ENCODE results near the gene CNTNAP2. TPM values are rescaled to one million over a fixed set of nuclear protein-coding genes. Genes with fewer than 3 reads are reported as not detected.
"Not testable (repeated sequence)": the region's sequence is repeated elsewhere in the genome, so short reads cannot be mapped to it uniquely, and the experiment has no call there.

CNTNAP2 gene
- total RNA-seq, 1 experiment from 2014 or later: not detected

DNA sequence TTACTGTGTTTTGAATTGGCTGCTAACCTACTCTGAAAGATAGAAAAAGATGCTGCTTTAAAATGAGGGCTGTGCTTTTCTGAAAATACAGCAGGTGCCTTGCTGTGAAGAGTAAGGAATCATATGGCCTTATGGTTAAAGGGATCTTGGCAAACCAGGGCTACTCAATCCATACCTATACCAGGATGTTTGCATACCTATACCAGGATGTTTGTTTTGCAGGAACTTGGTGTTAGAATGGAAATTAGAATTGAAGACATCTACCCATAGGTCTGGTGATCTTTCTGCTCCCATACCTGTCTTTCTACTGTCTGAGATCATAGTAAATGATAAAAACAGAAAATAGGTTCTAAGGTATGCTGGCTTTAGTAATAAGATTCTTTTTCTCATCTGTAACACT lies 2273.8 kb downstream of the CNTNAP2 start:
- no peak for DNase-seq (ENCODE audit: low spot score)
- in situ Hi-C loops (cut with HindIII; ENCODE audit: low sequenced_read_pairs): no loop called here

DNA sequence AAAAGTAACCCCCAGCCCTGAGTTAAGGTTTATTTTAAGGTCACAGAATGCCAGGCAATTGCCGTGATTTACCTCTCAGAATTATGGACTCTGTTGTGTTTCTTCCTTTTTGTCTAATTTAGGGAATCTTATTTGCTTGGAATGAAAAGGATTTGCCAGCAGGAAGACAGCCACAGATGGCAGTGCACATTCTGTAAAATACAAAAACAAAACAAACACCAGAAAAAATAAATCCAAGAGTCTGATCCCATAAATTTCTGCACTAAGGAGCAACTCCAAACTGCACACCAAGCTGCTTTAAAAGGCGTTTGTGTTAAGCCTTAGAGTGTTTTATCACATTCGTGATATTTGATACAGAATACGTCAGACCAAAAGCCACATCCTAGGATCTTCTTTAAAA lies 2275.0 kb downstream of the CNTNAP2 start:
- peak; percentile 13 for DNase-seq (ENCODE audit: low spot score)
- in situ Hi-C loops (cut with HindIII; ENCODE audit: low sequenced_read_pairs): no loop called here

- DNase-seq (ENCODE audit: low spot score): no peak
- in situ Hi-C loops (cut with HindIII; ENCODE audit: low sequenced_read_pairs): no loop called here
Observed at GRCh38 chr7:148394582-148394981, 2278.0 kb downstream of the CNTNAP2 start.

DNA sequence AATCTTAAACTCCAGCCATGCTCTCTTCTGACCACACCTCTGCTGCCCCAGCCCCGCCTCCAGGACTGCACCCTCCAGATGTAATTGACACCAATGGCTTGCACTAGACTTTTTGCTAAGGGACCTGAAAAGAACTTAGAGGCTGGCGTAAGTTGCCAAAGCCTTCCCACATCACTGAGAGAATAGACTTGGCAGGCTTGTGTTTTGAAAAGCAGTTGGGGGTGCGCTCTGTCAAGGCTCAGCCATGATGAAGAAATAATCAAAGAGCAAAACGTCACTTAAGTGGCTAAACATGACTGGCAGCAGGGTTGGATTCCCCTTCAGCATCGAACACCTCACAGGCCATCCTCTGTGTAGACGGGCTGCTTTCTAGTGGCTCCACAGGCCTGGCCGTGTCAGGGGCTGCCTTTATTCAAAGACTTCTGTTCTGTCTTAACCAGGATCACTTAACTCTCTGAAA lies 2278.8 kb downstream of the CNTNAP2 start:
- DNase-seq (ENCODE audit: low spot score): no peak
- in situ Hi-C loops (cut with HindIII; ENCODE audit: low sequenced_read_pairs): no loop called here

DNA sequence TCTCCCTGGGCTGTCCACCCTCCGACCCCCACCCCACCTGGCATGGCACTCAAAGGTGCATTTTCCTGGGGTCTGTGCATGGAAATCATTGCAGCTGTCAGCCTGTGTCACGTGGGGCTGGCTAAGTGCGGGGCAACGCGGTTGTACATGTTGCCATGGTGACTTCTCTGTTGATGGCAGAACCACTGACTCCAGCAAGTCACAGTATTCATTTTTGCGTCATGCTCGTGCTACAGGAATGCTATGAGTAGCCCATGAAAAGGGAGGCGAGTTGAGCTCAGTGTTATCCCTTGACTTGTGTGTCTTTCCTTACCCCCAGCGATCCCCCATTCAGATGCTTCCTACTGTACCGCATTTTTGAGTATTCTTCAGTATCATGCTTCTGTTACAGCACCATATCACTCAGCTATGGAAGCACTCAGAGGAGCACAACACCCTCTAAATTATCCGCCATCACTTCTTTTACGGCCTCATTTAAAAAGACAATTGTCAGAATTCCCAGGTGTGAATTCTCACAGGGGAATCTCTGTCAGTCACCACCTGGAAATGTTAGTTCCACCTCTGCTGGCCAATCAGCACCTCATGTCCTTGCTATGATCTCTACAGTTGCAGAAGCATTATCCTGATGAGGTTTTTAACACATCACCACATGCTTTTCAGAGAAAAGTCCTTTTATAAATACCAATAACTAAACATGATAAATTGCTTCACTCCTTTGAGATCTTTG lies 2279.6 kb downstream of the CNTNAP2 start:
- no peak for DNase-seq (ENCODE audit: low spot score)
- in situ Hi-C loops (cut with HindIII; ENCODE audit: low sequenced_read_pairs): no loop called here

DNA sequence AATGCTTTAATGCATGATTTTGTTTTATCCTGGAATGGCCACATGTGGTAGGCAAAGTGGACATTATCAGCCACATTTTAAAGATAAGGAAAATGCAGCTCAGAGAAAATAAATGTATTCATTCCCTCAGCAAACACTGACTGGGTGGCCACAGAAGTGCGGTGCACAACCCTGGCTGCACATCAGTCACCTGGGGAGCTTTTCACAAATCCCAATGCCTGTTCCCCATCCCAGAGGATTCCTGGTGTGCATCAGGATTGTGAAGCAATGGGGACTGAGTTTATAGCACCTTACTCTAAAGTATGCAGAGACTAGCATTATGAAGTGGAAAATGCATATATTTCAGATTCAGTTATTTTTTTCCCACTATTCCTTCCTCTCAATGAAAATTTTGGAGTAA lies 2280.5 kb downstream of the CNTNAP2 start:
- in situ Hi-C loops (cut with HindIII; ENCODE audit: low sequenced_read_pairs): no loop called here

GRCh38 chr7:148397551-148397950 lies 2280.9 kb downstream of the CNTNAP2 start:
- DNase-seq (ENCODE audit: low spot score): no peak
- in situ Hi-C loops (cut with HindIII; ENCODE audit: low sequenced_read_pairs): no loop called here

More for the DNA sequence above, 2280.5 kb downstream of the CNTNAP2 start:
- no peak for DNase-seq (ENCODE audit: low spot score)

- in situ Hi-C loops (cut with HindIII; ENCODE audit: low sequenced_read_pairs): no loop called here
- DNase-seq (ENCODE audit: low spot score): no peak
Observed at GRCh38 chr7:148397985-148398384, 2281.4 kb downstream of the CNTNAP2 start.

- no peak for DNase-seq (ENCODE audit: low spot score)
- in situ Hi-C loops (cut with HindIII; ENCODE audit: low sequenced_read_pairs): no loop called here
Observed at GRCh38 chr7:148398844-148399365, 2282.3 kb downstream of the CNTNAP2 start.

- in situ Hi-C loops (cut with HindIII; ENCODE audit: low sequenced_read_pairs): no loop called here
- DNase-seq (ENCODE audit: low spot score): no peak
Observed at GRCh38 chr7:148400101-148400500, 2283.5 kb downstream of the CNTNAP2 start.

- DNase-seq (ENCODE audit: low spot score): no peak
- in situ Hi-C loops (cut with HindIII; ENCODE audit: low sequenced_read_pairs): no loop called here
Observed at GRCh38 chr7:148402159-148402558, 2285.6 kb downstream of the CNTNAP2 start.

- DNase-seq (ENCODE audit: low spot score): no peak
- in situ Hi-C loops (cut with HindIII; ENCODE audit: low sequenced_read_pairs): no loop called here
Observed at GRCh38 chr7:148403466-148403993, 2286.9 kb downstream of the CNTNAP2 start.

GRCh38 chr7:148408307-148408706 lies 2291.7 kb downstream of the CNTNAP2 start:
- in situ Hi-C loops (cut with HindIII; ENCODE audit: low sequenced_read_pairs): no loop called here
- DNase-seq (ENCODE audit: low spot score): no peak

DNA sequence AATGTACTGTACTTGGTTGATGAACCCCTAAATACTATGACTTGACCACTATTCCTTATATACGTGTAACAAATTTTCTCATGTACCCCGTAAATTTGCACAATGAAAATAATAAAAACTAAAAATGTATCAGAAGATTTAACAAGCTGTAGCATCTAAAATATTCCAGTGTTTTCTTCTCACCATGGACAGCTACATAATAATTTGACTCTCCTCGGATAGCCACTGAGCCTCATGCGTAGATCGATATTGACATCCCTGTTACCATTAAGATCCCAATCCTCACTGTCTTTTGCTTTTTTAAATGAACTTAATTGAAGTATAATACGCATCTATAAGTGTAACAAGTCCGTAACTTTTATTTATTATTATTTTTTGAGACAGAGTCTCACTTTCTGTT lies 2294.3 kb downstream of the CNTNAP2 start:
- no peak for DNase-seq (ENCODE audit: low spot score)
- in situ Hi-C loops (cut with HindIII; ENCODE audit: low sequenced_read_pairs): no loop called here

- DNase-seq (ENCODE audit: low spot score): no peak
- in situ Hi-C loops (cut with HindIII; ENCODE audit: low sequenced_read_pairs): no loop called here
Observed at GRCh38 chr7:148412691-148413090, 2296.1 kb downstream of the CNTNAP2 start.

DNA sequence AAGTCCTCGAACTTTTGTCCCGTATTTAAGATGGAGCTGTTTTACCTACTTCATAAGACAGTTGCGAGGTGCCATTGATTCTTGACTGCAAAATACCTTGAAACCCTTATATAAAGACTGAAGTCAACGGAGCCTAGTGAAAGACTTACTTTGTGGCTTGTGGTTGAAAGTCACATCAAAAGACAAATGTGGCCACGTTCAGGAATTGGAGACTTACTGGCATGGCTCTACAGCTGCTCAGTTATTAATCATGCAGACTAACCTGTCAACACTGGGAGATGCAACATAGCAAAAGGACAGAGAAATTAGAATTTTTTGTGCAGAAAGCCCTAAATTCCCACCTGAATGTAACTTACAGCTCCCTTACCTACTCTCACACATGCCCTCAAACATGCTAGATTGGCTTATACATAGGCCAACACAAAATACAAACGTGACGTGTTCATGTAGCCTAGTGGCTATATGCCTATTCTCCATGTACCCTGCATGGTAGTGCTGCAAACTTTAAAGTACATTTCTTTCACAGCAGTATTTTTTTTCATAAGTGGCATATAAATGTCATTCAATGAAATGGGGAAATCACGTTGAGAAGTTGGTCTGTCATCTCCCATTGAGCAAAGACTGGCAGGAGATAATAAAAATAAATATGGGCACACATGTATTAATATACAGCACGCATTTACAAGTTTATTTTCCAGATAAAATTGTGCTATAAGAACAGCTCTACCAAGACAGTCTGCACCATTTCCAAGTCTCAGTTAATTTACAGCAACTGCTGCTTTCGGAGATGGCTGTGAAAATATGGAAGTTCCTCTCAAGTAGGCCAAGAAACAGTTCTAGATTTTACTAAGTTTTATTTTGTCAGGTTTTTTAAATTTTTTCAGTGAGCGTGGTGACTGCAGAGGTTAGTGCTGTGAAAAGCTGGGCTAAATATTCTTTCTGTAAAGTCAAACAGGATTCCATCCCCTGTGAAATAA lies 2303.5 kb downstream of the CNTNAP2 start:
- in situ Hi-C loops (cut with HindIII; ENCODE audit: low sequenced_read_pairs): no loop called here

DNA sequence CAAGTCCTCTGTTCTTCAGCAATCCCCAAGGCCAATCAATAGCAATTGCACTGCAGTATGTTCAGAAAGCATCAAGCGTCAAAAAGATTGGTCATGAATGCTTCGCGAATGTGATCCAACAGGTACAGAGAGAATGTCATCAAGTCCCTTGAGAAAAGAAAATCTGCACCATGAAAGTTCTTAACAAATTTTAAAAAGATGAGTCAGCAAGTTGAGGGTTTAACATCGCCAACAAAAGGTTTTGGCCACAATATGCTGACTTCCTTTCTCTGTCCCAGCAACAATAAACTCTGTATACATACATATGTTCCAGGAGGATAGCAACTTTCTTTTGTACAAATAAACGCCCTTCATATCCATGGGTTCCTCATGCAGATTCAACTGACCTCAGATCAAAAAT lies 2305.4 kb downstream of the CNTNAP2 start:
- in situ Hi-C loops (cut with HindIII; ENCODE audit: low sequenced_read_pairs): no loop called here
- no peak for DNase-seq (ENCODE audit: low spot score)

More for the DNA sequence above, 2303.5 kb downstream of the CNTNAP2 start:
- no peak for DNase-seq (ENCODE audit: low spot score)

- DNase-seq (ENCODE audit: low spot score); in situ Hi-C loops (cut with HindIII; ENCODE audit: low sequenced_read_pairs): not testable (repeated sequence)
Observed at GRCh38 chr7:148426393-148426792, 2309.8 kb downstream of the CNTNAP2 start.

GRCh38 chr7:148430690-148431089 lies 2314.1 kb downstream of the CNTNAP2 start:
- in situ Hi-C loops (cut with HindIII; ENCODE audit: low sequenced_read_pairs); DNase-seq (ENCODE audit: low spot score): not testable (repeated sequence)
